Thymus (tissue), 14 donors: ENCODE measurements around the gene DCAF8L1. TPM values are rescaled to one million over a fixed set of nuclear protein-coding genes. Genes with fewer than 3 reads are reported as not detected.

ENCODE experiments used
- DNase-seq, 9 donors: peaks; one replicate each; pipeline ENCODE4 v3.0.0-alpha.2; 2013; ENCODE audit warnings: low spot score in 9 of 9, low read depth in 6 of 9, missing footprints in 1 of 9
- H3K27ac ChIP-seq, 2 donors: one replicate each; pipeline ENCODE4 v1.5.1; 2013; ENCODE audit warnings: control low read depth in 1 of 2, low read depth in 1 of 2, low read length in 1 of 2, mild to moderate bottlenecking in 1 of 2, moderate library complexity in 1 of 2
- H3K27me3 ChIP-seq, 2 donors: one replicate each; pipeline ENCODE4 v1.5.1; 2013; ENCODE audit warnings: low read length in 1 of 2; ENCODE audit not compliant: control insufficient read depth in 2 of 2, insufficient read depth in 1 of 2
- H3K36me3 ChIP-seq, 2 donors: one replicate each; pipeline ENCODE4 v1.5.1; 2013; ENCODE audit warnings: low read length in 1 of 2, mild to moderate bottlenecking in 1 of 2, moderate library complexity in 1 of 2; ENCODE audit not compliant: control insufficient read depth in 2 of 2, insufficient read depth in 2 of 2
- H3K4me1 ChIP-seq, 2 donors: one replicate each; pipeline ENCODE4 v1.5.1; 2013; ENCODE audit warnings: low read length in 2 of 2; ENCODE audit not compliant: control insufficient read depth in 2 of 2, insufficient read depth in 2 of 2
- H3K4me3 ChIP-seq, 2 donors: one replicate each; pipeline ENCODE4 v1.5.1; 2013; ENCODE audit warnings: low read length in 2 of 2, control low read depth in 1 of 2, mild to moderate bottlenecking in 1 of 2
- H3K9me3 ChIP-seq, 2 donors: one replicate each; pipeline ENCODE4 v1.5.1; 2013; ENCODE audit warnings: low read length in 1 of 2, mild to moderate bottlenecking in 1 of 2; ENCODE audit not compliant: control insufficient read depth in 2 of 2, insufficient read depth in 1 of 2
- WGBS: extraction: QIAGEN DNeasy Blood & Tissue Kit; methylation state at CpG from one replicate; pipeline ENCODE4 v1.1.7; 2013; 5-methylcytosine and 5-hydroxymethylcytosine counted together
- long read RNA-seq, 10 donors: transcript quantifications; one replicate each; lab custom pipeline, GENCODE V29; 2026
- polyA plus RNA-seq: library from polyadenylated mRNA; stranded (reverse); fragments of 200-250 nt; gene quantifications from one replicate; pipeline ENCODE4 v1.2.3, GENCODE V29; 2013
- total RNA-seq: library from RNA; stranded (reverse); fragments of 120-200 nt; gene quantifications from one replicate; pipeline ENCODE4 v1.2.4, GENCODE V29; 2013
- donor health status: healthy.

The DCAF8L1 gene
- total RNA-seq (not detected), polyA plus RNA-seq (not detected)
- long read RNA-seq, donor 1: 0 reads
- long read RNA-seq, donor 2: 0 reads
- long read RNA-seq, donor 3: 0 reads
- long read RNA-seq, donor 4: 0 reads
- long read RNA-seq, donor 5: 0 reads
- long read RNA-seq, donor 6: 0 reads
- long read RNA-seq, donor 7: 0 reads
- long read RNA-seq, donor 8: 0 reads
- long read RNA-seq, donor 9: 0 reads
- long read RNA-seq, donor 10: 0 reads

- no peak for DNase-seq
- Histone ChIP-seq H3K36me3 (no peaks in the 10 kb centered on the region), H3K9me3 (peaks cover 0 to 16% of the 10 kb centered on the region in 2 donors), H3K4me3 (no peak within 1 kb of the TSS), H3K27me3 (no peaks in the 10 kb centered on the region), H3K27ac (no peak within 1 kb of the TSS), H3K4me1 (no peaks in the 10 kb centered on the region)
- 95% methylated on average over 14 of the region's 14 CpGs for WGBS
Measured at GRCh38 chrX:27981349-27981748, at the start of gene DCAF8L1. Gene DCAF8L1, minus strand, starts transcription at chrX:27981449. Its CDS starts 115 bp downstream, at chrX:27981334.

- H3K36me3 ChIP-seq: no peaks in the 10 kb centered on the region
- H3K4me3 ChIP-seq: no peak overlapping the region
- H3K27ac ChIP-seq: no peak overlapping the region
- H3K9me3 ChIP-seq: no peaks in the 10 kb centered on the region
- DNase-seq: no peak
- no peaks in the 10 kb centered on the region for H3K4me1 ChIP-seq
- no peaks in the 10 kb centered on the region for H3K27me3 ChIP-seq
- 87% methylated on average over 2 of the region's 2 CpGs for WGBS
Measured at GRCh38 chrX:28022371-28022770, 41.1 kb upstream of the DCAF8L1 start.

DNA sequence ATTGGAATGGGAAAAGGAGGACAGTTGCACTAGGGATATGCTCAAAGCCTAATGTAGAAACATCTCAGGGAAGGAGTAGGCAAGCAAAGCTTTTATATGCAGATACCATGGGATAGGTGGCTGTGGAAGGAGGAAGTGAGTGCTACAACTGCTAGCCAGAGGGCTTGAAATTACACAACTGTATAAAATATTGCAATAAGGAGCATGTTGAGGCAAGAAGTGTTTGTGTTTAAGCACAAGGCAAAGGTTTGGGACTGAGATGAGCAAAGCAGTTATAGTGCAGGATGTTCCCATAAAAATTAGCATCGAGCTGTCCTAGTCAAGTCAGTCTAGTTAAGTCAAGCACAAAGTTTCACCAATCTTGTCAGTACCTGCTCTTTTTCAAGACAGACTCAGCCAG is 35.6 kb upstream of the DCAF8L1 start:
- Histone ChIP-seq H3K4me3 (no peak overlapping the region), H3K9me3 (no peaks in the 10 kb centered on the region), H3K36me3 (no peaks in the 10 kb centered on the region), H3K27me3 (no peaks in the 10 kb centered on the region), H3K27ac (no peak overlapping the region), H3K4me1 (no peaks in the 10 kb centered on the region)
- DNase-seq: no peak
- 76% methylated on average over 1 of the region's 1 CpG for WGBS

DNA sequence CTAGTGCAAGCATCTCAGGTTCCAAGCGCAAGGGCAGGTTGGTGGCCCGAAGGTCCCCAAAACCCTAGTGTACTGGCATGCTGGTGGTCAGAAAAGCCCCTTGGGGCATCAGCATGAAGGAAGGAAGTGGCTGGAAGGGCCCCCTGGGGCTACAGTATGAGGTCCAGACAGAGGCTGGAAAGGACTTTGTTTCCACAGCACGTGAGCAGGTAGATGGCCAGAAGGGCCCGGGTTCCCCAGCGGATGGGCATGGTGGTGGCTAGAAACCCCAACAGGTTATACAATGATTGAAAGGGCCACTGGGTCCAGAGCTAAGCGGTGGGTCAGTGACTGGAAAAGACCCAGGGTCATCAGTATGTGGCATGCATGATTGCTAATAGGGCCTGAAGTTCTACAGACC is 34.7 kb upstream of the DCAF8L1 start:
- H3K4me3 ChIP-seq: no peak overlapping the region
- no peaks in the 10 kb centered on the region for H3K4me1 ChIP-seq
- no peaks in the 10 kb centered on the region for H3K27me3 ChIP-seq
- DNase-seq: no peak
- no peaks in the 10 kb centered on the region for H3K36me3 ChIP-seq
- H3K27ac ChIP-seq: no peak overlapping the region
- 95% methylated on average over 6 of the region's 6 CpGs for WGBS
- H3K9me3 ChIP-seq: no peaks in the 10 kb centered on the region

GRCh38 chrX:28010875-28011274 is 29.6 kb upstream of the DCAF8L1 start:
- no peak for DNase-seq
- no peaks in the 10 kb centered on the region for H3K36me3 ChIP-seq
- 21% methylated on average over 2 of the region's 2 CpGs for WGBS
- no peaks in the 10 kb centered on the region for H3K27me3 ChIP-seq
- no peaks in the 10 kb centered on the region for H3K4me1 ChIP-seq
- no peak overlapping the region for H3K4me3 ChIP-seq
- no peak overlapping the region for H3K27ac ChIP-seq
- H3K9me3 ChIP-seq: peaks cover 0 to 3% of the 10 kb centered on the region in 2 donors

GRCh38 chrX:27998666-27999065 is 17.4 kb upstream of the DCAF8L1 start:
- H3K27ac ChIP-seq: no peak overlapping the region
- DNase-seq: no peak

GRCh38 chrX:27997622-27998021 is 16.4 kb upstream of the DCAF8L1 start:
- 94% methylated on average over 2 of the region's 2 CpGs for WGBS
- DNase-seq: no peak
- Histone ChIP-seq H3K4me3 (no peak overlapping the region), H3K27me3 (no peaks in the 10 kb centered on the region), H3K36me3 (no peaks in the 10 kb centered on the region), H3K9me3 (no peaks in the 10 kb centered on the region), H3K27ac (no peak overlapping the region), H3K4me1 (no peaks in the 10 kb centered on the region)

More at GRCh38 chrX:27998666-27999065, 17.4 kb upstream of the DCAF8L1 start:
- Histone ChIP-seq H3K4me1 (no peaks in the 10 kb centered on the region), H3K4me3 (no peak overlapping the region), H3K27me3 (no peaks in the 10 kb centered on the region), H3K36me3 (no peaks in the 10 kb centered on the region), H3K9me3 (no peaks in the 10 kb centered on the region)
- WGBS: 98% methylated on average over 1 of the region's 1 CpG

GRCh38 chrX:27996132-27996531 is 14.9 kb upstream of the DCAF8L1 start:
- H3K4me3 ChIP-seq: no peak overlapping the region
- no peaks in the 10 kb centered on the region for H3K4me1 ChIP-seq
- 82% methylated on average over 3 of the region's 3 CpGs for WGBS
- H3K9me3 ChIP-seq: no peaks in the 10 kb centered on the region
- no peaks in the 10 kb centered on the region for H3K27me3 ChIP-seq
- no peak overlapping the region for H3K27ac ChIP-seq
- no peak for DNase-seq
- no peaks in the 10 kb centered on the region for H3K36me3 ChIP-seq

- no peak overlapping the region for H3K4me3 ChIP-seq
- H3K36me3 ChIP-seq: no peaks in the 10 kb centered on the region
- H3K9me3 ChIP-seq: no peaks in the 10 kb centered on the region
- DNase-seq: no peak
- H3K27ac ChIP-seq: no peak overlapping the region
- H3K27me3 ChIP-seq: no peaks in the 10 kb centered on the region
- WGBS: 68% methylated on average over 3 of the region's 3 CpGs
- no peaks in the 10 kb centered on the region for H3K4me1 ChIP-seq
Measured at GRCh38 chrX:27995611-27996010, 14.4 kb upstream of the DCAF8L1 start.
